ENCODE results near the gene FEM1B. TPM values are rescaled to one million over a fixed set of nuclear protein-coding genes. Genes with fewer than 3 reads are reported as not detected.
A peak's percentile ranks its signal among the peaks of the same experiment; 100 is the strongest.

The FEM1B gene
- total and polyA plus RNA-seq, 9 donors: 18.3 to 40.9 (median 36.5) TPM

DNA sequence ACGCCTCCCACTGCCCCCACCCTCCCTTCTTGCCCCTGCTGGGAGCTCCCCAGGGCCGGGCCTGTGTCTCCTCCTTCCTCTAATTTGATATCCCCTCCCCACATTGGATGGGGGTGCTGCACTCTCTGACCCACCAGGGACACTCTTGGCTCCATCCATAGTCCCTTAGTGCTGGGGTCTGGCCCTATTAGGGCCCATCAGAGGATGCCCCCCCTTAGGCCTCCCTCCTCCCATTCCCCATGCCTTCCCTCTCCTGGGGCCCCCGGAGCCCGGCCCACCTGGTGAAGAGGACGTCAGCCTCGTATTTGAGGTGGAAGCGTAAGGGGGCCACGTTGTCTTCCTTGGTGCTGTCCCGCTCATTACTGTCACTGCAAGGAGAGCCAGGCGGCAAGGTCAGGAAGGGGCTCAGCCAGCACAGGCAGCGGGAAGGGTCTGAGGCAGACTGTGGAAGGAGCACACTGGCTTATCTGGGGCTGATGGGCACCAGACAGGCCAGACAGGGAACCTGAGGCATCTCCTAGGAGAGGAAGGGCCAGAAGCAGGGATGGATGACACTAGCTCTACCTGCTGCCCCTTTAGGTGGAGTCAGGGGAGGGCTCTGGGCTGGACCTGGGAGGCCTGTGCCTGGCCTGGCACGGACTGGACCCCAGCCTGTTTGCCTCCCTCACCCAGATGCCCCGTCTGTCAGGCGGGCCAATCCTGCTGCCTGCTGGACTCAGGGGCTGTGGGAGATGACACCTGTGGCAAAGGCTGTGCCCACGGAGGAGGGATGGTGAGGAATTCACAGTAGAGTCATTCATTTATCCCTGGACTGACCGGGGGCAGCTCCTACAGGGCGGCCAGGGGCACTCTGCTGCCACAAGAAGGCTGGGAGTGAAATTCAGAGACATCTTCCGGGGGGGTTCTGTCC, 36.2 kb downstream of the FEM1B start:
- H3K36me3 ChIP-seq (ENCODE audit: control insufficient read depth, insufficient read depth, low read length): no peaks in the 10 kb centered on the region
- no peak overlapping the region for H3K27ac ChIP-seq (ENCODE audit: low read length)
- peaks cover 46% of the 10 kb centered on the region for H3K4me1 ChIP-seq (ENCODE audit: control insufficient read depth, insufficient read depth, low read length)
- WGBS (ENCODE audit: insufficient coverage): 72% methylated on average over 12 of the region's 18 CpGs
- no peak overlapping the region for H3K4me3 ChIP-seq (ENCODE audit: low read length)
- no peaks in the 10 kb centered on the region for H3K27me3 ChIP-seq (ENCODE audit: control insufficient read depth, insufficient read depth, low read length)
- no peaks in the 10 kb centered on the region for H3K9me3 ChIP-seq (replicated peaks; ENCODE audit: control insufficient read depth, low read depth, low read length)
- no peak for DNase-seq

GRCh38 chr15:68314563-68314962, 37.0 kb downstream of the FEM1B start:
- Histone ChIP-seq H3K4me1 (ENCODE audit: control insufficient read depth, insufficient read depth, low read length) (peaks cover 46% of the 10 kb centered on the region), H3K27me3 (ENCODE audit: control insufficient read depth, insufficient read depth, low read length) (no peaks in the 10 kb centered on the region), H3K27ac (ENCODE audit: low read length) (no peak overlapping the region), H3K9me3 (replicated peaks; ENCODE audit: control insufficient read depth, low read depth, low read length) (no peaks in the 10 kb centered on the region), H3K36me3 (ENCODE audit: control insufficient read depth, insufficient read depth, low read length) (no peaks in the 10 kb centered on the region), H3K4me3 (ENCODE audit: low read length) (no peak overlapping the region)
- WGBS (ENCODE audit: insufficient coverage): 56% methylated on average over 4 of the region's 11 CpGs
- DNase-seq: peak; percentile 53

GRCh38 chr15:68315035-68315434, 37.5 kb downstream of the FEM1B start:
- no CpG with 5 or more reads among the region's 1 CpG for WGBS (ENCODE audit: insufficient coverage)
- H3K27ac ChIP-seq (ENCODE audit: low read length): no peak overlapping the region
- no peak overlapping the region for H3K4me3 ChIP-seq (ENCODE audit: low read length)
- H3K9me3 ChIP-seq (replicated peaks; ENCODE audit: control insufficient read depth, low read depth, low read length): no peaks in the 10 kb centered on the region
- no peaks in the 10 kb centered on the region for H3K36me3 ChIP-seq (ENCODE audit: control insufficient read depth, insufficient read depth, low read length)
- peaks cover 46% of the 10 kb centered on the region for H3K4me1 ChIP-seq (ENCODE audit: control insufficient read depth, insufficient read depth, low read length)
- no peak for DNase-seq
- H3K27me3 ChIP-seq (ENCODE audit: control insufficient read depth, insufficient read depth, low read length): no peaks in the 10 kb centered on the region

- WGBS (ENCODE audit: insufficient coverage): 51% methylated on average over 7 of the region's 11 CpGs
- peaks cover 41% of the 10 kb centered on the region for H3K4me1 ChIP-seq (ENCODE audit: control insufficient read depth, insufficient read depth, low read length)
- DNase-seq: peak; percentile 57
- no peaks in the 10 kb centered on the region for H3K36me3 ChIP-seq (ENCODE audit: control insufficient read depth, insufficient read depth, low read length)
- no peaks in the 10 kb centered on the region for H3K9me3 ChIP-seq (replicated peaks; ENCODE audit: control insufficient read depth, low read depth, low read length)
- no peaks in the 10 kb centered on the region for H3K27me3 ChIP-seq (ENCODE audit: control insufficient read depth, insufficient read depth, low read length)
- no peak overlapping the region for H3K4me3 ChIP-seq (ENCODE audit: low read length)
- H3K27ac ChIP-seq (ENCODE audit: low read length): no peak overlapping the region
Measured at GRCh38 chr15:68315495-68316031, 38.0 kb downstream of the FEM1B start.

GRCh38 chr15:68316061-68316804, 38.7 kb downstream of the FEM1B start:
- peak; percentile 40 for DNase-seq

DNA sequence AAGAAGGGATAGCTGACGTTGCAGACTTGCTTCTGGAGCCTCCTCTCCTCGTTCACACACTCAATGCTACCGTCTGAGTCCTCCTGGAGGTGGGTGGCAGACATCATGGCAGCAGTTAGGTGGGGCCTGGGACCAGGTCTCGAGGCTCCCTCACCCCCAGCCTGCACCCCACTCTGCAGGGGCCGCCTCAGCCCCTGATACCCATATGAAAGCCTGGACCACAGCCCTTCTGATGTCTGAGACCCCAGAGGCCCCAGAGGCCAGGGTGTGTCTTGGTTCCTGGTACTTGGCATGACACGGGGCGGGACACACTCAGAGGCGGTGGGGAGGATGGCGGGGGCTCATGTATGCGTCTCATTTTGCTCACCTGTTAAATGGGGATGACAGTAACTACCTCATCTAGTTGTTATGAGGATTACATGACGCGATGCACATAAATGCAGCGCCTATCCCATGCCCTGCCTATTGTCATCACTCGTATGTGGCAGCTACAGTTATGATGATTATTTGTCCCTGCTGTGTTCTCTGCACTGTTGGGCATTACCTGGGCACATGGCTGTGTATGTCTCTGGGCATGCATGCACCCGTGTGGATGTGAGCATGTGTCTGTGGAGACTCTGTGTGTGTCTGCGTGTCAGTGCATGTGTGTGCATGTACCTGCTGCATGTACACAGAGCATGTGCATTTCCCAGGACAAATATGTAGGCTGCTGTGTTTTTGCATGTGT, 39.9 kb downstream of the FEM1B start:
- Histone ChIP-seq H3K9me3 (replicated peaks; ENCODE audit: control insufficient read depth, low read depth, low read length) (no peaks in the 10 kb centered on the region), H3K27me3 (ENCODE audit: control insufficient read depth, insufficient read depth, low read length) (no peaks in the 10 kb centered on the region), H3K36me3 (ENCODE audit: control insufficient read depth, insufficient read depth, low read length) (no peaks in the 10 kb centered on the region), H3K27ac (ENCODE audit: low read length) (no peak overlapping the region), H3K4me3 (ENCODE audit: low read length) (no peak overlapping the region), H3K4me1 (ENCODE audit: control insufficient read depth, insufficient read depth, low read length) (peaks cover 26% of the 10 kb centered on the region)
- DNase-seq: no peak
- 79% methylated on average over 10 of the region's 16 CpGs for WGBS (ENCODE audit: insufficient coverage)

More at GRCh38 chr15:68316061-68316804, 38.7 kb downstream of the FEM1B start:
- Histone ChIP-seq H3K4me1 (ENCODE audit: control insufficient read depth, insufficient read depth, low read length) (peaks cover 34% of the 10 kb centered on the region), H3K4me3 (ENCODE audit: low read length) (no peak overlapping the region), H3K27ac (ENCODE audit: low read length) (no peak overlapping the region), H3K27me3 (ENCODE audit: control insufficient read depth, insufficient read depth, low read length) (no peaks in the 10 kb centered on the region), H3K36me3 (ENCODE audit: control insufficient read depth, insufficient read depth, low read length) (no peaks in the 10 kb centered on the region), H3K9me3 (replicated peaks; ENCODE audit: control insufficient read depth, low read depth, low read length) (no peaks in the 10 kb centered on the region)
- WGBS (ENCODE audit: insufficient coverage): 51% methylated on average over 17 of the region's 17 CpGs

DNA sequence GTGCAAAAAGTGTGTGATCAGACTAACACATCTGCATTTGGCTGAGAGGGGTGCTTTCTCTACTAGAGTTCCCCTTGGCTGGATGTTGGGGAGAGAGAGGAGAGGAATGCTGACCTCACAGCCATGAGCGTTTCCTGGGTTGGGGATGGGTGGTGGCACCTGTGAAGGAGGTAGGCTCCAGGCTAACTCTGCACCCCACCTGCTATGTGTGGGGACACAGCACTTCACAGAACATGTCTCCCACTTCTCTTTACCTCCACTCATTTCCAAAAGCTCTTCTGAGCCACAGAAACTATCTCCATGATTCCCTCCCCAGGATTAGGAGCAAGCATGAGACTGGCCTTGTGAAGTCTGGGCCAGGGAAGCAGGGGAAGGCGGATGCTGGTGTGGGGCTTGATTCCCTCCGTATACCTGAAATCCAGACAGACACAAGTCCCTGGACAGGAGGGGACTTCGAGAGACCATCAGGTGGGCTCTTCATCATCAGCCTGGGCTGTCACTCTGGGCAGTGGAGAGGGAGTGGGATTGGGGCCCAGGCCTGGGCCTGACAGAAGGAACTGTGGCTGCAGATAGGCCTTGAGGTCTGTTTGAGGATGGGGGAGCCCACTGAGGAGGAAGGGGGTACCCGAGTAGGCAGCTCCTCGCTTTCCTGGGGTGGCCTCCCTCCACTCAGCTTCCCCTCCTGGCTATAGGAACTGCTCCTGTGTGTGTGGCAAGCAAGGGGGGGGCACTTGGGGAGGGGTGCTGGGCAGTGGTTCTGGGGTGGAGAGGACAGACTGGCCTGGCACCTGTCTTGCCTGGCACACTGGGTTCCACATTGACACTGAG, 40.7 kb downstream of the FEM1B start:
- Histone ChIP-seq H3K4me3 (ENCODE audit: low read length) (no peak overlapping the region), H3K27me3 (ENCODE audit: control insufficient read depth, insufficient read depth, low read length) (no peaks in the 10 kb centered on the region), H3K36me3 (ENCODE audit: control insufficient read depth, insufficient read depth, low read length) (no peaks in the 10 kb centered on the region), H3K27ac (ENCODE audit: low read length) (no peak overlapping the region), H3K4me1 (ENCODE audit: control insufficient read depth, insufficient read depth, low read length) (peaks cover 26% of the 10 kb centered on the region), H3K9me3 (replicated peaks; ENCODE audit: control insufficient read depth, low read depth, low read length) (no peaks in the 10 kb centered on the region)
- 79% methylated on average over 2 of the region's 6 CpGs for WGBS (ENCODE audit: insufficient coverage)
- DNase-seq: no peak

- Histone ChIP-seq H3K36me3 (ENCODE audit: control insufficient read depth, insufficient read depth, low read length) (no peaks in the 10 kb centered on the region), H3K9me3 (replicated peaks; ENCODE audit: control insufficient read depth, low read depth, low read length) (no peaks in the 10 kb centered on the region), H3K27me3 (ENCODE audit: control insufficient read depth, insufficient read depth, low read length) (no peaks in the 10 kb centered on the region), H3K4me3 (ENCODE audit: low read length) (no peak overlapping the region), H3K27ac (ENCODE audit: low read length) (no peak overlapping the region), H3K4me1 (ENCODE audit: control insufficient read depth, insufficient read depth, low read length) (peaks cover 26% of the 10 kb centered on the region)
- DNase-seq: no peak
- WGBS (ENCODE audit: insufficient coverage): 75% methylated on average over 14 of the region's 18 CpGs
Measured at GRCh38 chr15:68318931-68319909, 41.7 kb downstream of the FEM1B start.
